Measurements from ENCODE around the gene TOR2A. TPM values are rescaled to one million over a fixed set of nuclear protein-coding genes. Genes with fewer than 3 reads are reported as not detected.

TOR2A gene
- total and polyA plus RNA-seq, 4 donors, result 5.1 to 14.6 (median 11.8) TPM

GRCh38 chr9:127771570-127772189 lies 36.6 kb upstream of the TOR2A start:
- peak overlapping the region in 1 of 3 donors; percentile 54 for H3K4me3 ChIP-seq (ENCODE audit: low read depth in 1 of 3, low read length in 3 of 3)
- TF ChIP-seq MAX (IDR thresholded peaks at IDR 0.05) (no peak), NR2F2 (IDR thresholded peaks at IDR 0.05) (no peak), FOXA2 (IDR thresholded peaks at IDR 0.05) (no peak), FOXA1 (IDR thresholded peaks at IDR 0.05) (no peak), GABPA (IDR thresholded peaks at IDR 0.05 in 1 of 2, conservative IDR thresholded peaks at IDR 0.05 in 1 of 2) (peak in 1 of 2 donors; percentile 25), RAD21 (IDR thresholded peaks at IDR 0.05) (no peak), EGR1 (IDR thresholded peaks at IDR 0.05; ENCODE audit: low read depth in 2 of 2) (no peak), SP1 (IDR thresholded peaks at IDR 0.05) (no peak), TAF1 (conservative IDR thresholded peaks at IDR 0.05) (no peak), HNF4A (conservative IDR thresholded peaks at IDR 0.05) (no peak), HNF4G (IDR thresholded peaks at IDR 0.05) (no peak), RXRA (IDR thresholded peaks at IDR 0.05) (peak in 1 of 2 donors; percentile 2), JUND (IDR thresholded peaks at IDR 0.05) (no peak), CTCF (IDR thresholded peaks at IDR 0.05; ENCODE audit: low read depth, low read length, missing input control) (no peak), YY1 (IDR thresholded peaks at IDR 0.05) (peak; percentile 0)
- DNase-seq (ENCODE audit: low spot score), result no peak
- H3K4me1 ChIP-seq (ENCODE audit: control insufficient read depth in 4 of 4, insufficient read depth in 4 of 4, low read length in 3 of 4), result peaks cover 0 to 10% (median 8%) of the 10 kb centered on the region in 4 donors
- H3K9me3 ChIP-seq (ENCODE audit: control insufficient read depth in 4 of 4, low read length in 3 of 4), result no peaks in the 10 kb centered on the region
- no peaks in the 10 kb centered on the region for H3K36me3 ChIP-seq (ENCODE audit: control insufficient read depth in 4 of 4, insufficient read depth in 3 of 4, low read depth in 1 of 4, low read length in 3 of 4)
- H3K27me3 ChIP-seq (ENCODE audit: control insufficient read depth in 4 of 4, insufficient read depth in 4 of 4, low read length in 3 of 4), result no peaks in the 10 kb centered on the region
- H3K9ac ChIP-seq (ENCODE audit: low read depth in 1 of 2, low read length in 2 of 2), result no peak overlapping the region
- H3K27ac ChIP-seq (ENCODE audit: low read depth in 1 of 2, low read length in 2 of 2), result no peak overlapping the region
- 7% methylated on average over 19 of the region's 19 CpGs for WGBS

DNA sequence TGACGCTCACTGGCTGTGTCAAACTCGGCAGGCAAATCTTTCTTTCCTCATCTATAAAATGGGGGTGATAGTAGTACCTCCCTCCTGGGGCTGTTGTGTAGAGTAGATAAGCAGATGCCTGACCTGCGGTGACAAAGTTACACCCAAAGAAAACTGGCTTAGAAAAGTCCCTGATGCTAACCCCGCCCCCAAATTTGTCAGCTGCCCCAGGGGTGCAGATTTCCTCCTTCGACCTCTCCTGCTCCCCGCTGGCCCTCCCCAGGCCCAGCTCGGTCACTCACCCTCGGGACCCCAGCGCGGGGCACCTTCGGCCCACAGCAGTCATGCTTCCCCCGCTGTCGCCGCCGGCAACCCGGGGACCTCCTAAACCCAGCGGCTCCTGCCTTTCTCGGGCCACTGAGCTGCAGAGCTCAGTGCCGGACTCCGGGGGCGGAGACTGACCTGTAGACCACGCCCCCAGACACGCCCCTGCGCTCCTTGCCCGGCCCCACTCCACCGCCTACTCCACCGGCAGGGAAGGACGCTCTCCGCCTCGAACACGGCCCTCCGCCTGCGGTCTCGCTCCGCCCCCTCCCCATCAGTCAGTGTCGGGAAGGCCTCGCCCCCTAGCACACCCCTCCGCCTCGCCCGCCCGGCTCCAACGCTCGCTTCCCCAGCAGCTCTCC lies 35.9 kb upstream of the TOR2A start:
- H3K27ac ChIP-seq (ENCODE audit: low read depth in 1 of 2, low read length in 2 of 2), result peak overlapping the region; percentile 30 to 68
- H3K4me3 ChIP-seq (ENCODE audit: low read depth in 1 of 3, low read length in 3 of 3), result peak overlapping the region; percentile 49 to 61 (median 54)
- no peaks in the 10 kb centered on the region for H3K27me3 ChIP-seq (ENCODE audit: control insufficient read depth in 4 of 4, insufficient read depth in 4 of 4, low read length in 3 of 4)
- WGBS, result 3% methylated on average over 43 of the region's 43 CpGs
- H3K9me3 ChIP-seq (ENCODE audit: control insufficient read depth in 4 of 4, low read length in 3 of 4), result no peaks in the 10 kb centered on the region
- peak overlapping the region; percentile 38 to 39 for H3K9ac ChIP-seq (ENCODE audit: low read depth in 1 of 2, low read length in 2 of 2)
- peak; percentile 98 for DNase-seq (ENCODE audit: low spot score)
- TF ChIP-seq, protein P1, sequence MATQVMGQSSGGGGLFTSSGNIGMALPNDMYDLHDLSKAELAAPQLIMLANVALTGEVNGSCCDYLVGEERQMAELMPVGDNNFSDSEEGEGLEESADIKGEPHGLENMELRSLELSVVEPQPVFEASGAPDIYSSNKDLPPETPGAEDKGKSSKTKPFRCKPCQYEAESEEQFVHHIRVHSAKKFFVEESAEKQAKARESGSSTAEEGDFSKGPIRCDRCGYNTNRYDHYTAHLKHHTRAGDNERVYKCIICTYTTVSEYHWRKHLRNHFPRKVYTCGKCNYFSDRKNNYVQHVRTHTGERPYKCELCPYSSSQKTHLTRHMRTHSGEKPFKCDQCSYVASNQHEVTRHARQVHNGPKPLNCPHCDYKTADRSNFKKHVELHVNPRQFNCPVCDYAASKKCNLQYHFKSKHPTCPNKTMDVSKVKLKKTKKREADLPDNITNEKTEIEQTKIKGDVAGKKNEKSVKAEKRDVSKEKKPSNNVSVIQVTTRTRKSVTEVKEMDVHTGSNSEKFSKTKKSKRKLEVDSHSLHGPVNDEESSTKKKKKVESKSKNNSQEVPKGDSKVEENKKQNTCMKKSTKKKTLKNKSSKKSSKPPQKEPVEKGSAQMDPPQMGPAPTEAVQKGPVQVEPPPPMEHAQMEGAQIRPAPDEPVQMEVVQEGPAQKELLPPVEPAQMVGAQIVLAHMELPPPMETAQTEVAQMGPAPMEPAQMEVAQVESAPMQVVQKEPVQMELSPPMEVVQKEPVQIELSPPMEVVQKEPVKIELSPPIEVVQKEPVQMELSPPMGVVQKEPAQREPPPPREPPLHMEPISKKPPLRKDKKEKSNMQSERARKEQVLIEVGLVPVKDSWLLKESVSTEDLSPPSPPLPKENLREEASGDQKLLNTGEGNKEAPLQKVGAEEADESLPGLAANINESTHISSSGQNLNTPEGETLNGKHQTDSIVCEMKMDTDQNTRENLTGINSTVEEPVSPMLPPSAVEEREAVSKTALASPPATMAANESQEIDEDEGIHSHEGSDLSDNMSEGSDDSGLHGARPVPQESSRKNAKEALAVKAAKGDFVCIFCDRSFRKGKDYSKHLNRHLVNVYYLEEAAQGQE (IDR thresholded peaks at IDR 0.05), result peak; percentile 63
- peak; percentile 66 for TF ChIP-seq YY1 (IDR thresholded peaks at IDR 0.05)
- TF ChIP-seq GABPA (IDR thresholded peaks at IDR 0.05 in 1 of 2, conservative IDR thresholded peaks at IDR 0.05 in 1 of 2), result no peak
- TF ChIP-seq SP1 (IDR thresholded peaks at IDR 0.05), result peak; percentile 94
- no peak for TF ChIP-seq MAX (IDR thresholded peaks at IDR 0.05)
- TF ChIP-seq ZBTB33 (IDR thresholded peaks at IDR 0.05), result no peak
- peak in 1 of 2 donors; percentile 18 for TF ChIP-seq JUND (IDR thresholded peaks at IDR 0.05)
- peak; percentile 34 to 59 for TF ChIP-seq RAD21 (IDR thresholded peaks at IDR 0.05)
- peak; percentile 22 for TF ChIP-seq FOXA1 (IDR thresholded peaks at IDR 0.05)
- peak; percentile 82 to 87 for TF ChIP-seq EGR1 (IDR thresholded peaks at IDR 0.05; ENCODE audit: low read depth in 2 of 2)
- TF ChIP-seq HNF4G (IDR thresholded peaks at IDR 0.05), result no peak
- TF ChIP-seq RXRA (IDR thresholded peaks at IDR 0.05), result peak; percentile 8 to 37
- TF ChIP-seq ATF3 (IDR thresholded peaks at IDR 0.05), result no peak
- TF ChIP-seq HNF4A (conservative IDR thresholded peaks at IDR 0.05), result no peak
- H3K36me3 ChIP-seq (ENCODE audit: control insufficient read depth in 4 of 4, insufficient read depth in 3 of 4, low read depth in 1 of 4, low read length in 3 of 4), result no peaks in the 10 kb centered on the region
- H3K4me1 ChIP-seq (ENCODE audit: control insufficient read depth in 4 of 4, insufficient read depth in 4 of 4, low read length in 3 of 4), result peaks cover 0 to 10% (median 8%) of the 10 kb centered on the region in 4 donors

Measured in liver (tissue), 9 donors.